C4-2B (cell line): ENCODE data around the gene OR1C1.
"Not testable (repeated sequence)": the region's sequence is repeated elsewhere in the genome, so short reads cannot be mapped to it uniquely, and the experiment has no call there.

Experiments used
- H3K27ac ChIP-seq: fragments of 450-650 bp; 2 replicates; pipeline ENCODE4 v1.5.1; 2017
- ZFX ChIP-seq: fragments of 450-650 bp; IDR thresholded peaks from 2 replicates; pipeline ENCODE4 v1.6.1; 2017
- TF ChIP-seq, protein P1 (sequence below): fragments of 450-650 bp; conservative IDR thresholded peaks from 2 replicates; pipeline ENCODE4 v1.5.1; 2017; ENCODE audit warnings: mild to moderate bottlenecking

The OR1C1 gene

GRCh38 chr1:247741756-247742155 is 18.6 kb downstream of the OR1C1 start:
- no peak overlapping the region for H3K27ac ChIP-seq
- TF ChIP-seq ZFX = no peak
- TF ChIP-seq, protein P1, sequence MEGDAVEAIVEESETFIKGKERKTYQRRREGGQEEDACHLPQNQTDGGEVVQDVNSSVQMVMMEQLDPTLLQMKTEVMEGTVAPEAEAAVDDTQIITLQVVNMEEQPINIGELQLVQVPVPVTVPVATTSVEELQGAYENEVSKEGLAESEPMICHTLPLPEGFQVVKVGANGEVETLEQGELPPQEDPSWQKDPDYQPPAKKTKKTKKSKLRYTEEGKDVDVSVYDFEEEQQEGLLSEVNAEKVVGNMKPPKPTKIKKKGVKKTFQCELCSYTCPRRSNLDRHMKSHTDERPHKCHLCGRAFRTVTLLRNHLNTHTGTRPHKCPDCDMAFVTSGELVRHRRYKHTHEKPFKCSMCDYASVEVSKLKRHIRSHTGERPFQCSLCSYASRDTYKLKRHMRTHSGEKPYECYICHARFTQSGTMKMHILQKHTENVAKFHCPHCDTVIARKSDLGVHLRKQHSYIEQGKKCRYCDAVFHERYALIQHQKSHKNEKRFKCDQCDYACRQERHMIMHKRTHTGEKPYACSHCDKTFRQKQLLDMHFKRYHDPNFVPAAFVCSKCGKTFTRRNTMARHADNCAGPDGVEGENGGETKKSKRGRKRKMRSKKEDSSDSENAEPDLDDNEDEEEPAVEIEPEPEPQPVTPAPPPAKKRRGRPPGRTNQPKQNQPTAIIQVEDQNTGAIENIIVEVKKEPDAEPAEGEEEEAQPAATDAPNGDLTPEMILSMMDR = no peak

DNA sequence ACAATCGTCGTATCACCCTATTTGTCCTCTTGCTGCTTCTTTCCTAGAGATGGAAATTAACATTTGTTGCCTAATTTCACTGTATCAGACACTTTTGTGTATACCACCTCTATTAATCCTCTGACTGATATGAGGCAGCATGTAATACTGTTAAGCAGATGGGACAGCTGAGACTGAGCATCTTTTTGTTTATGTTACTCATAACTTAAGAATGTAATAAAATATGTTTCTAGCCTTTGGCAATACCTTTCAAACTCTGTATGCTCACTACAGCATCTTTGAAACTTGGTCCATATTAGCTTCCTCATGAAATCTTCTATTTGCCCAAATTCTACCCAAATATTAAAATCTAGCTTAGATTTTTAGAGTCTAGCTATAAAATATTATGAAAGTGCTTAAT is 19.6 kb downstream of the OR1C1 start:
- H3K27ac ChIP-seq = no peak overlapping the region
- TF ChIP-seq, protein P1 = no peak

DNA sequence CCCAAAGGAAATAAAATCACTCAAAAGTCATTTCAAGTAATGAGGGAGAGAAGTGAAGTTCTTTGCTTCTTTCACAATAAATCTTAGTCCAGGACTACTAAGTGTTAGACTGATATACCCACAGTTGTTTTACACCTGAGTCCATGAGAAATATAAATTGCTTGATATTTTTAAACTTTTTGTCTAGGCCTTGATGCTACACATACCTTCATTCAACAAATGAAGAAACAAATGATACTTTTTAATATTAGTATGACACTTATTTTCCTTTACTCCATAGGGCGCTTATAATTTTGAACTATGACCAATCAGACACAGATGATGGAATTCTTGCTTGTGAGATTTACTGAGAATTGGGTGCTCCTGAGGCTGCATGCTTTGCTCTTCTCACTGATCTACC is 22.0 kb downstream of the OR1C1 start, which contains the start of gene OR14K1:
Gene OR14K1, plus strand, starts transcription at position 301 of the 400 bp plus-strand sequence. Its CDS starts 0 bp downstream, at position 301.
- TF ChIP-seq ZFX = no peak
- TF ChIP-seq, protein P1 = no peak
- H3K27ac ChIP-seq = no peak within 1 kb of the TSS

DNA sequence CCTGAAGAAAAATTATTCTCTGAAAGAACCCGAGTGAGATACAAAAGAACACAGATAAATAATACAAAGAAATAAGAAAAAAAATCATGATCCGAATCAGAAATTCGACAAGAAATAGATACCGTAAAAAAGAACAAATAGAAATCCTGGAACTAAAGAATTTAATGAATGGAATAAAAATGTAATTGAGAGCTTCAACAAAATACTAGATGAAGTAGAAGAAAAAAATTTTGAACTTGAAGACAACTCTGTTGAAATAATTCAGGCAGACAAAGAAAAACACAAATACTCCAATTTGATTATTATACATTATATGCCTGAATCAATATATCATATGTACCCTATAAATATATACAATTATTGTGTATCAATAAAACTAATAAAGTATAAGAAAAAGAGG is 39.1 kb downstream of the OR1C1 start:
- TF ChIP-seq, protein P1 = no peak
- no peak for TF ChIP-seq ZFX
- H3K27ac ChIP-seq = no peak overlapping the region

DNA sequence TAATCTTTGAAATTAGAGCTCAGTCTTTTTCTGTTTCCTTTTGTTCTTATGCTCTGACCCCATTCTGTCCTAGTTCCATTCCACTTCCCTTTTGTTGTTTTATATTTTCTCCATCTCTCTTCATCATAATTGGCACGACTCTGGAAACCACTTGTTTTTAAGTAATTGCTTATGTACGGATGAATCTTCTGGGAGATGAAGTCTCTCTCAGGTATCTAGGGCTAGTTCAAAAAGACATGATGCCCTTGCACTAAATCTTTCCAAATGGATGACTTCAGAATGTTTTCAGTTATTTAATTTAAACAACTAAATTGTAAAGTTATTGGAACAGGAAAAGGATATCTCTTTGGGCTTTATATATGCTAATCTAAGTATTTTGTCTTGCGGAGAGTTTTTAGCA is 43.8 kb downstream of the OR1C1 start, which contains the start of gene OR6F1:
Gene OR6F1, minus strand, starts transcription at position 101 of the 400 bp plus-strand sequence. CDS start 3,891 bp downstream, outside the sequence.
- no peak within 1 kb of the TSS for H3K27ac ChIP-seq
- TF ChIP-seq, protein P1 = no peak
- no peak for TF ChIP-seq ZFX

DNA sequence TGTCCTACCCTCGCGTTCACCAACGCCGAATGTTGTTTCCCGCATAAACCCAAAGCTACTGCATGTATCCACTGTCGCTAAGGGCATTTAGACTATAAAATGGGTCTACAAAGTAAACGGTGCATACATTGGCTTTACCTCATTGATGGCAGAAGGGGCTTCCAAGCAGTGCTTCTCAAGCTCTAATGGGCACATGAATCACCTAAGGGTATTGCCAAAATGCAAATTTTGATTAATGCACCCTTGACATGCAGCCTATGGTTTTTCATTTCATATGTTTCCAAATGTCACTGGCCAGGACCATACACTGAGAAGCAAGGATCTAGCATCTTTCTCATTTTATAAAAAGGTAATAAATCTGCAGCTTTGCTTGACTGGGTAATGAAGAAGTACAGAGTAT is 46.6 kb downstream of the OR1C1 start:
- TF ChIP-seq, protein P1 = no peak
- TF ChIP-seq ZFX = no peak
- H3K27ac ChIP-seq = no peak overlapping the region

DNA sequence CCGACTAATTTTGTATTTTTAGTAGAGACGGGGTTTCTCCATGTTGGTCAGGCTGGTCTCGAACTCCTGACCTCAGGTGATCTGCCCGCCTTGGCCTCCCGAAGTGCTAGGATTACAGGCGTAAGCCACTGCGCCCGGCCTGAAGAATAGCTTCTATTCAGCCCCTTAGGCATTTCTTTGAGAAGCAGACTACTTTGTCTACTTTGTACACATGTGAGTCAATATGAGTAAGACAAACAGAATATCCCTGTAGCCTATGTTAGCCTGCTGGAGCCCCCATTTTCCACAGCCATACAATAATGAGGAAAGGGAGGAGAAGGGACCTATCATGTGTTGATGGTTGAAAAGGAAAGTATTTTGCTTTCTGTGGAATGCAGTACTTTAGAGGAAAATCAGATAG is 49.7 kb downstream of the OR1C1 start:
- not testable (repeated sequence) for H3K27ac ChIP-seq
